Measurements from ENCODE around the gene DDX43. TPM values are rescaled to one million over a fixed set of nuclear protein-coding genes. Genes with fewer than 3 reads are reported as not detected.

The DDX43 gene
- total RNA-seq, 1 donor from 2014 or later: 0.68 TPM

DNA sequence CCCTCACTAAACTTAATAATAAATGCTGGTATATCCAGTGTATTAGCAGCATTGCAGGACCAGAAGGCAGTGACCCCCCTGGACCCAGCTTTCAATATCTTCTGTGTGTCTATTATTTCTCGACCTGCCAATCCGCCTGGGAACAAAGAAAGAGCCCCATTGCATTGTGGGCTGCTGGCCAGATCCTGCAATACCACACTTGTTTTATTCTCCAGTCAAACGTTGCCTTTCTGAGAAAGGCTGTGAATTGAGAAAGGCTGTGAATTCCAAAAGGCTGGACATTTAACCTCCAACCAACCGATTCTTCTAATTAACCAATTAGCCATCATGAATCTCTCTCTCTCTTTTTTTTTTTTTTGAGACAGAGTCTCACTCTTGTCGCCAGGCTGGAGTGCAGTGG is 65.4 kb downstream of the DDX43 start:
- DNase-seq (ENCODE audit: missing footprints) (no peak), ATAC-seq (no peak)
- intact Hi-C loops (cut with DNase I): no loop called here

DNA sequence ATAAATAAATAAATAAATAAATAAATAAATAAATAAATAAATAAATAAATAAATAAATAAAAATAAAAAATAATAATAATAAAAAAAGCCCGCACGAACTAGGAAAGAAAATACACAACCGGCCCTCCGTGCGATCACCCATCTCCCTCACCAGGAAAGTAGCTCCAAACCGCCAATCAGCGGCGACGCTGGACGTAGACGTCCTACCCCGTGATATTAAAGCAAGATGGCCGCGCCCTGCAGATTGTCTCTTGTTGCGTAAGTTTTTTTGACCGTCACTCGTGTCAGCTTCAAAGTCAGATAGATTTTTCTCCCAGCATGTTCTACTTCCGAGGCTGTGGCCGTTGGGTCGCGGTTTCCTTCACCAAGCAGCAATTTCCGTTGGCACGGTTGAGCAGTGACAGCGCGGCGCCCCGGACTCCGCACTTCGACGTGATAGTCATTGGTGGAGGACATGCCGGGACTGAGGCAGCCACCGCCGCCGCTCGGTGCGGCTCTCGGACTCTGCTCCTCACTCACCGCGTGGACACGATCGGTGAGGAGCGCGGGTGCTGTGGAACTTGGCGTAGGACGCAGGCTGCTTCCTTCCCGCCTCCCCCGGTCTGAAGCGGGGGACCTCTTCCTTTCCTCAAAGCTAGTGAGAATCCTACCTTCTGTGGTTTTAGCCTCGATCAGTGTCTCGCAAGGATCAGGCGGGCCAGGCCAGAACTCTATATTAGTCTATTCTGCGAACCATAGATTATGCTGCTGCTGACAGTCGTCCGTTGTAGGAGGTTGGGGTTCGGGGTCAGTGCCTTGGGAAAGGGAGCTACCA is 67.1 kb downstream of the DDX43 start, which contains the start of gene MTO1:
TSS of gene MTO1 (plus strand) at position 201 of the 814 bp plus-strand sequence. CDS start at position 319, 118 bp downstream.
- intact Hi-C loops (cut with DNase I): no loop called here

More for the DNA sequence above, 67.1 kb downstream of the DDX43 start, which contains the start of gene MTO1:
- peak; percentile 97 for DNase-seq (ENCODE audit: missing footprints)
- ATAC-seq: peak; percentile 98

Other genes with a start within 250 kb of the DDX43 start
- gene KHDC1L, start 169.3 kb upstream of the DDX43 start, total RNA-seq: not detected
- gene KHDC1, start 131.6 kb upstream of the DDX43 start, total RNA-seq: 1.2 TPM
- not detected for gene DPPA5, start 40.6 kb upstream of the DDX43 start, total RNA-seq
- gene KHDC3L, start 32.2 kb upstream of the DDX43 start, total RNA-seq: not detected
- gene OOEP, start 24.9 kb upstream of the DDX43 start, total RNA-seq: not detected
- gene CGAS, start 57.5 kb downstream of the DDX43 start, total RNA-seq: 0.92 TPM
- gene MTO1, start 66.9 kb downstream of the DDX43 start, total RNA-seq: 26.6 TPM
- gene EEF1A1, start 126.2 kb downstream of the DDX43 start, total RNA-seq: 1,647 TPM

All from Right ventricle myocardium inferior (tissue), 1 donor.